Raji (cell line): Measurements from ENCODE around the gene PISD.

Experiments
- POLR2A ChIP-seq: IDR thresholded peaks from 2 replicates; pipeline ENCODE4 v1.6.1; 2011; ENCODE audit warnings: low read depth, low read length, control low read depth; ENCODE audit not compliant: insufficient read depth

The PISD gene

GRCh38 chr22:31619611-31620300, 42.3 kb downstream of the PISD start:
- no peak for TF ChIP-seq POLR2A

DNA sequence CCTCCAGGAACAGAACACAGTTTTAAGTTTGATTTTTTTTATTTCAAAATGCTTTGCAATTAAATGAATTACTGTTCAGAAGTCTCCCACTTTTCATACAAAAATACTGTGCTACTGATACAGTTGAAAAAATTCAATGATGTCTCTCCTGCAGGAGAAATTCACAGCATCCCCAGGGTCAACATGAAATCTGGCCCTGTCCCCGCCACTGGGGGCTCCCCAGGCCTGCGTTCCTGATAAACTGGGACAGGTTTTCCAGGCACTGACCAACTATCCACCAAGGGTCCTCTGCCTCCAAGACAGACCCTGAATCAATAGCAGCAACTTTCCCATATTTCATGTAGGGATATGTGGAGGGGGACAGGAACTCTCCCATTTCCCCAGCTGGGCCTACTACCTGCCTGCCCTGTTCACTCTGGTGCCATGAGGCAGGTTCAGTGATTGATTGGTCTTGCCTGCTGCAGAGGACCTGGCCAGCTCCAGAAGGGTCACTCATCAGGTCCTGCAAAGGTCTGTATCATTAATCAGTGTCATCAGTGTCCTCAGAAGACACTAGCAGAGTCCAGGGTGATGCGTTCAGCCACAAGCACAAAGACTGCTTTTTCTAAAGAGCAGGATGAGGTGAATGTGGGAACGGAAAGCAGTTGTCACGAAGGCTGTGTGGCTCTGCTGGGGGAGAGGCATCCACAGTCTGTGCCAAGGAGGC, 43.4 kb downstream of the PISD start:
- no peak for TF ChIP-seq POLR2A

DNA sequence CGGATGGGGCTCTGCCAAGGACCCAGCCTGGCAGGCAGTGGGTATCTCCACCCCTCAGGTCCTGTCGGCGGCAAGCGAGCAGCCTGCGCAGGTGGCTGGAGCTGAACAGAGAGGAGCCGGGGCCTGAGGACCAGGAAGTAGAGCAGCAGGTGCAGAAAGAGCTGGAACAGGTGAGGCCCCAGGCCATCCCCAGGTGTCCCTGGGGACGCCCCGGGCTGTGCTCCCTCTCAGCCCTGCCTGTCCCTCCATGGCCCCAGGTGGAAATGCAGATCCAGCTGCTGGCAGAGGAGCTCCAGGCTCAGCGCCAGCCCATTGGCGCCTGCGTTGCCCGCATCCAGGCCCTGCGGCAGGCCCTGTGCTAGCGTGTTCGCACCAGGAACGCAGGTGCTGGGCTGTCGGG, 44.0 kb downstream of the PISD start:
- TF ChIP-seq POLR2A: no peak

GRCh38 chr22:31616315-31616980, 45.6 kb downstream of the PISD start:
- no peak for TF ChIP-seq POLR2A

GRCh38 chr22:31615940-31616314, 46.1 kb downstream of the PISD start:
- no peak for TF ChIP-seq POLR2A

GRCh38 chr22:31615491-31615860, 46.5 kb downstream of the PISD start:
- no peak for TF ChIP-seq POLR2A

GRCh38 chr22:31614781-31615490, 47.1 kb downstream of the PISD start:
- TF ChIP-seq POLR2A: no peak

DNA sequence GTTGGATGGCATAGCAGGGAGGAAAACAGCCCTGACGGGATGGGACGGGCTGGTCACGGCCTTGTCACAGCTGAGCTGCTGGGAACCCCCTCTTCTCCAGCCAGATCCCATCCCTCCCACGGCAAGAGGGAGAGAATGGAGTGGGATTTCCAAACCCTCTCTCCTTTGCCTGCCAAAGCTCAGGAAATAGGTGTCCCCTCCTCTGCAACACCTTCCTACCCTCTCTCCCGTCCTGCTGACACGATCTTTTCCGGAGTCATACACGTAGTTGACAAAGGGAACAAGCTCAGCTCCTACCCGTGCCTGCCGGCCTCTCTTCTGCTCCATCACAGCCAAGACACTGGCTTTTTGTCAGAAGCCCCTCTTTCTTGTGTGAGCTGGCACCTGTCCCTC, 48.1 kb downstream of the PISD start:
- TF ChIP-seq POLR2A: no peak

DNA sequence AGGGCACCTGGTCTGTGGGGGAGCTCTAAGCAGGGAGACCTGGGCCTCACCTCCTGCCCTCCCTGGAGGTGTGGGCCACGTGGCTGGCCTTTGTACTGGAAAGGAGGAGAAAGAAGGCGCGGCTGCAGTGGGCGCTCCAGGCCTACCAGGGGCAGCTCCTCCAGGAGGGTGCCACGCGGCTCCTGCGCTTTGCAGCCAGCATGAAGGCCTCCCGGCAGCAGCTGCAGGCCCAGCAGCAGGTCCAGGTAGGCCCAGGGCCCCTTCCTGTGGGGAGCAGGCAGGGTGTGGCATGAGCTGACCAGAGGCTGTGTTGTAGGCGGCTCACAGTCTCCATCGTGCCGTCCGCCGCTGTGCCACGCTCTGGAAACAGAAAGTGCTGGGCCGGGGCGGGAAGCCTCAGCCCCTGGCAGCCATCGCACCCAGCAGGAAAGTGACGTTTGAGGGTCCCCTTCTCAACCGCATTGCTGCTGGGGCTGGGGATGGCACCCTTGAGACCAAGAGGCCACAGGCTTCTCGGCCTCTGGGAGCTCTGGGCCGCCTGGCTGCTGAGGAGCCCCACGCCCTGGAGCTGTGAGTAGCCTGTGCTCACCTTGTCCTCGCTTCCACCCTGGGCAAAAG, 48.6 kb downstream of the PISD start:
- TF ChIP-seq POLR2A: no peak

GRCh38 chr22:31612891-31613285, 49.1 kb downstream of the PISD start:
- no peak for TF ChIP-seq POLR2A

DNA sequence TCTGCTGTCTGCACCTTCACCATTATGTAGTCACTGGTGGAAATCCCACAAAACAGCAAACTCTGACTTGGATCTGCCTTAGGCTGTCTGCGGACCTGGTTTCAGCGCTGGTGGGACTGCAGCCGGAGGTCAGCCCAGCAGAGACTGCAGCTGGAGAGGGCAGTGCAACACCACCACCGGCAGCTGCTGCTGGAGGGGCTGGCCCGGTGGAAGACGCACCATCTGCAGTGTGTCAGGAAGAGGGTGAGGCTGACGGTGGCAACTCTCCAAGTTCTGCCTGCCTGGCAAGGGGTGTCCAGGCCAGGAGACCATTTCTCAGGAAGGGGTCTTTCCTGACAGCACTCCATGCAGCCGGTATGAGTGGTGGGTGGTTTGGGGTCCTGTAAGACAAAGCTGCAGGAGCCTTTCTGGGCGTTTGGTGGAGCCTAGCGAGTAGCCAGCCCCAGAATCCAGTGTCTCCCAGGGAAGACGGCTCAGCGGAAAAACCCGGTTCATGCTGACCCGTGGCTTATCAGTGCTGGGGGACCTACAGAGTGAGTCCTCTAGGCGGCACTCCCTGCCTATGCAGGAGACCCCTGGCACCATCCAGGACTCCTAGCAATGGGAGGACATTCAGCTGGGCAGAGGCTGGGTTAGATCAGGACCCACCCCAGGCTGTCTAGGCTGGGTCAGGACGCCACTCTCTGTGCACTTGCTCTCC, 50.8 kb downstream of the PISD start:
- TF ChIP-seq POLR2A: no peak

DNA sequence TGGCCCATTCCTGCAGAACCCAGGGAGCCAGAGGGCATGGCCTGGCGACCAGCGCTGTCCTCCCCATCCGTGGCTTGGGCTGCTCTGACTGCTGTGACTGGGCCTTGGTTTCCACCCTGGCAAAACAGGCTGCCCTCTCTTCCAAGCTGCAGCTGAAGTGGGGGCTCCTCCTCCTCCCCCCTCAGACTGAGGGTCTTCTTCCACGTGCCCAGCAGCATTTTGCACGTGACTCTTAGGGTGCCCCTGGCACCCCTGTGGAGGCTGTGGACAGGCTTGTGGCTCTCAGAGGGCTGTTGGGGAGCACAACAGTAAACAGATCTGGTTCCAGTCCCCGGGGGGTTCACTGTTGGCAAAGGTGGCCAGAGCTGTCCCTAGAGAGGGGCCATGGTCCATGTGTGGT, 51.4 kb downstream of the PISD start:
- TF ChIP-seq POLR2A: no peak

DNA sequence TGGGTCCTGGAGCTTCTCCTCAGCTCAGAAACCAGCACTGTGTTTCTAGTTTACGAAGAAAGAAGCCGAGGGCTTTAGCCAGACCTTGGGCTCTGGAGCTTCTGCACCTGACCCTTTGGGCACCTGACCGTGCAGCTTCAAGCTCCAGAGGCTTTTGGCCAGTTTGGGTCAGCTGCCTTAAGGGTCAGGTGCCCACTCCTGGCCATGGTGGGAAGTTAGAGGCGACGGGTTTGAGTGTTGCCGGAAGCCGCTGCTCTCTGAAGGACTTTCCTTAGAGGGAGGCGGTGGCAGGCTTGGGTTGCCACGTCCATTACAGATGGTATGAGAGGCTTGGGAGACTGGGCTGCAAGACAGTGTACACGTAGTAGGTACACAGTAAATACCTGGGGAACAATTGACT, 52.3 kb downstream of the PISD start:
- TF ChIP-seq POLR2A: no peak

- TF ChIP-seq POLR2A: no peak
Observed at GRCh38 chr22:31607696-31608095, 54.3 kb downstream of the PISD start.
